GM19239 (cell line): ENCODE measurements around the gene SNAI3.
A peak's percentile ranks its signal among the peaks of the same experiment; 100 is the strongest.

Source experiments
- DNase-seq: peaks from one replicate; pipeline ENCODE4 v3.0.0; 2011; ENCODE audit warnings: low spot score; ENCODE audit not compliant: insufficient read length
- FAIRE-seq: peaks from 2 replicates; lab custom pipeline; 2011; peaks lifted over from hg19 to GRCh38; lab: Jason Lieb, UNC

Gene SNAI3

DNA sequence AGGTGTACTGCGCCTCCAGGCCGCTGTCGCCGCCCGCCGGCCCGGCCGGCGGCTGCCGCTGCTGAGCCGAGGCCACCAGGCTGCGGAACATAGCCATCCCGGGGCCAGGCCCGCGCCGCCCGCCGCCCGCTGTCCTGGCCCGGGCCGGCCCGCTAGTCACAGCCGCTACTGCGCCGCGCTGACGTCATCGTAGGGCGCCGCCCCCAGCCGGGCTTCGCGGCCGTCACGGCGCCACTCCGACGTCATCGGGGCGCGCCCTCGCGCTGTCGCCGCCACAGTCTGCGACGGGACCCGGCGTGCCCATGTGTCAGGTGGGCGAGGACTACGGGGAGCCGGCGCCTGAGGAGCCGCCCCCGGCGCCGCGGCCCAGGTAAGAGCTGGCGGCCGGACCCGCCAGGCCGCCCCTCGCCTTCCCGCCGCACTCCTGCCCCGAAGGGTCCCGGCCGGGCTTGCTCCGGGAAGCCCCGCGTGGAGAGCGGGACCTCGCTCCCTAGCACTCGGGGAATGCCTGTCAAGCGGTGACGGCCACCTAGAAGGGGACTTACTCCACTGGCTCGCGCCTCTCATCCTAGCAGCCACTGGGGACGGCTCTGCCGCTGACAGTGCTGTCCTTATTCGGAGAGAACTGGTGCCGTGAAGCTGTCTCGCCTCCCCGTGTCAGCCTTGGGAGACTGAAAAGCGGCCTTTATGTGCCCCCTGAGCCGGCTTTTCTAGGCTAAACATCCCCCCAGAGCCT is 20.1 kb upstream of the SNAI3 start, which contains the start of the genes CTU2 and RNF166:
Gene CTU2 (plus strand): TSS at position 275 of the 736 bp plus-strand sequence. CDS start 28 bp downstream, at position 303.
Gene RNF166 (minus strand): TSS at position 180 of the 736 bp plus-strand sequence. CDS start 83 bp downstream, at position 97.
- peak; percentile 91 for FAIRE-seq
- peak; percentile 99 for DNase-seq

DNA sequence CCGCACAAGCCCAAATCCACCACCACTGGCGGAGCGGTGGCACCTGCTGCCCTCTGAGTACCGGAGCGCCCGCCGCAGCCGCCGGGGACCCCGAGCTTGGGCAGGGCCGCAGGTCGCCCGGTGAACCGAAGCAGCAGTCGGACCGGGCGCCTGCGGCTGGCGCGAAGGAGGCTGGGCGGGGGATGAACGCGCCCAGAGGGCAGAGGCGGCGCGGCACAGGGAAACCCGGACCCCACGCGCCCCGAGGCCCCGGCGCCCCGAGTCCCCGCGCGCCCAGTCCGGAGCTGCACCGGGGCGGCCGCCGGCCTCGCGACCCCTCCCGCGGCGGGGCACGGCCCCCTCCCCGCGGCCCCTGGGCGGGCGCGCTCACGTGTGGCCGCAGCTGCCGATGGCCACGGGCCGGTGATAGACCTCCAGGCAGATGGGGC is 19.5 kb upstream of the SNAI3 start:
- DNase-seq (no peak), FAIRE-seq (peak; percentile 44)

GRCh38 chr16:88705076-88705684 is 18.9 kb upstream of the SNAI3 start:
- FAIRE-seq: peak; percentile 62
- DNase-seq: no peak

GRCh38 chr16:88703486-88704309 is 17.4 kb upstream of the SNAI3 start:
- FAIRE-seq (peak; percentile 94), DNase-seq (no peak)

GRCh38 chr16:88702371-88703210 is 16.3 kb upstream of the SNAI3 start:
- no peak for FAIRE-seq
- no peak for DNase-seq

DNA sequence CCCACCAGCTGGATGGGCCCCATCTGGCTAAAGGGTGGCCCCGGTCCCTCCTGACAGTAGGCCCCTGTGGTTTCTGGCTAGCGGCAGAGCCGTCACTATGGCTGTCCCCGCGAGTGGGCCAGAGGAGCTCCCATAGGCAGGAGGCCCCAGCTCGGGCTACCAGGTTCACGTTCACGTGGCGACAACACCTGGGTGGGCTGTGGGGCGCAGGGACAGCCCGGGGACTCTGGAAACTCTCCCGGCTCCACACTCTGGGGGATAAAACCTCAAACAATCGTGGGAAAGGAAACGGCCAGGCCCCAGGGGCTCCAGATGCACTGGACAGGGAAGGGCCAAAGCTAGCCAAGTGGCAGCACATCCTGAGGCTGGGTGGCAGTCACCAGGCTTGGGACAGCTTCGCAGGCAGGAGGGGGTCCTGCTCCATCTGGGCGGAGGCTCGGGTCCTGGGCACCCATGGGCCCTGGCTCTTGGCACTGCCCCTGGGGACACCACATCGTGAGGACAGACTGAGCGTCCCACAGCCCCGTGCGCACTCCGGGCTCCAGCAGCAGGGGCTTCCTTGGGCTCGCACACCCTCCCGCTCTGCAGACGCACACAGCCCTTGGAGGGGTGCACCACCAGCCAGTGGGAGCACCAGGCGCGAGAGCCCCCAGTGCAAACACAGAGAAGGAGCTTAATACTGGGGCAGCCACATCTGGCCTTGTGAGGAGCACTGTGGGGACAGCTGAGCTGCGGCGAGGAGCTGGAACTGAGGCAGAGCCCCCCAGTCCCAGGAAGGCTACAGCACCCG is 15.5 kb upstream of the SNAI3 start:
- FAIRE-seq (no peak), DNase-seq (no peak)

- FAIRE-seq: peak; percentile 96
- peak; percentile 98 for DNase-seq
Measured at GRCh38 chr16:88700636-88701482, 14.6 kb upstream of the SNAI3 start.

- DNase-seq (no peak), FAIRE-seq (no peak)
Measured at GRCh38 chr16:88700322-88700635, 14.0 kb upstream of the SNAI3 start.

GRCh38 chr16:88699180-88699579 is 12.9 kb upstream of the SNAI3 start:
- DNase-seq: no peak
- FAIRE-seq: no peak

DNA sequence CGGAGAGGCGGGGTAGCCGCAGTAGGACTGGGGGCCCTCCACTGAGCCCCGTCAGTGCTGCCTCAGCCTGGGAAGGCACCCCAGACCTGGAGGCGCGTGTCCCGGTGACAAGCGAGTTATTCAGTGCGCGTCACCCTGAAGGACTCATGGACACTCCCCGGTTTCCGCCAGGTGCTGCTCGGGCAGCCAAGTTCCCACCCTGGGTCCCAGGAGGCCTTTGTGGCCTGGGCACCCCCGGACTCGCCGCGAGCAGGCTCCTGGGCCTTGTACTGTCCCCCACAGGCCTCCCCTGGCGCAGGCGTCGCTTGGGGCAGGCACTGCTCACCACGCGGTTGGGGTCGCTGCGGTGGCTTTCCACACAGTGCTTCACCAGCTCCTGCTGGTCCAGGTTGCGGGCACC is 12.3 kb upstream of the SNAI3 start:
- FAIRE-seq (no peak), DNase-seq (no peak)

DNA sequence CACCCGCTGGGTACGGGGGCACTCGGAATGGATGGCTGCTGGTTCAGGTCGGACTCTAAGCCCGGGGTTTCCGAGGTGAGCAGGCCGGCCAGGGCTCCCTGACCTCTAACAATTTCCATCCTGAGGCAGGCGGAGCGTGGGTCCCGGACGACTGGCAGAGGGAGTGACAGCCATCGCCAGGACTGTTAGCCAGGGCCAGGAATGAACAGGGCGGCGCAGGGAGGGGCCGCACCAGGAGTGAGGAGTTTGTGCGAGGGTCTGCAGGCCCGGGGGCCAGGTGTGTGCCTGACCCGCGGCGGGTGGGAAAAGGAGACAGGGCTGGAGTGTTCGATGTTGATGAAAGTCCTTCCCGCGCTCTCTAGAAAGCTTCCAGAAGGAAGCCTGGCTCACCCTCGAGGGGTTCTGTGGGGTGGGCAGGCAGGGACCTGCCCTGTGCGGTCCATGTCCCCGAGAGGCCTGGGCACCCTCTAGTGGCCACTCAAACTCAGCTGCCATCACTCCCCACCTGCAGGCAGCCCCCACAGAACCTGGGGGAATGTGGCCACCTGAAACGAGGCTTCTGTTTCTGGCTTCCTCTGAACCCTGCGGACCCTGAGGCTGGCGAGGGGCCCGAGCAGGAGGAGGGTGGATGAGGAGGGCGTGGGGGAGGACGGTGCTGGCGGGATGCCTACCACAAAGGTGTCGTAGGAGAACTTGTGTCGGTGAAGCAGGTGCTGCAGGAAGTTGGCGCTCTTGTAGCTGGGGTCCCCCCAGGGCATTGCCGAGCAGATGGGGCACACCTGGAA is 11.7 kb upstream of the SNAI3 start:
- FAIRE-seq: no peak
- DNase-seq: no peak

- no peak for FAIRE-seq
- no peak for DNase-seq
Measured at GRCh38 chr16:88697116-88697830, 11.0 kb upstream of the SNAI3 start.

DNA sequence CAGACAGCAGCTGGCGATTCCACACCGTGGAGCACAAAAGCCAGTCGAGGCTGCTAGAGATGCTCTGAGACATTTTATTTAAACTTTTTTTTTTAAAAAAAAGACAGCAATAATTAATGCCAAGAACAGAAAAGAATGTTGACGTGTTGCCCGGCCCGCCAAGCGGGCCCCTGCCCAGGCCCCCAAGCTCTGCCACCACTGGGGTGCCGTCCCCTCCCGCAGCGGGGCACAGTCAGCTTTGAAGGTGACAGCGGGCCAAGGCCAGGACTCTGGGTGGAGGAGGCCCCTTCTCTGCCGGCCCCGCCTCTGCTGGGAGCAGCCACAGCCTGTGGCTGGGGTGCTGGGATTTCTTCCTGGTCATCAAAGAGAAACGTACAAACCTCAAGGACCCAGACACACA is 10.1 kb upstream of the SNAI3 start:
- DNase-seq: no peak
- FAIRE-seq: no peak

DNA sequence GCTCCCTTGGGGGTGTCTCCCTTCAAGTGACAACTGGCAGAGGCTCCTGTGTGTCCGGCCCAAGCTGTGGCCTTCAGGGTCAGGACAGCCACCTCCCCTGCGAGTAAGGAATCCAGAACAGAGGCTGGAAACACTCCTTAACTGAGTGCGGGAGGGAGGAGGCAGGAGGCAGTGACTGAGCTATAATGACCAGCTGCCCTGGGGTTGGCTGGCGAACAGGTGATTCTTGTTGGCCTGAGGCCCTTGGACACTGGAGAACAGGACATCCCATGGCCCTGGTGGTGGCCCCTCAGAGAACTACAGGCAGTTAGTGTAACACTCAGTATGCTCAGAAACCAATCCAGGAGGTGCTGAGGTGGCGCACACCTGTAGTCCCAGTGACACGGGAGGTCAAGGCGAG is 9.4 kb upstream of the SNAI3 start:
- no peak for DNase-seq
- FAIRE-seq: no peak

DNA sequence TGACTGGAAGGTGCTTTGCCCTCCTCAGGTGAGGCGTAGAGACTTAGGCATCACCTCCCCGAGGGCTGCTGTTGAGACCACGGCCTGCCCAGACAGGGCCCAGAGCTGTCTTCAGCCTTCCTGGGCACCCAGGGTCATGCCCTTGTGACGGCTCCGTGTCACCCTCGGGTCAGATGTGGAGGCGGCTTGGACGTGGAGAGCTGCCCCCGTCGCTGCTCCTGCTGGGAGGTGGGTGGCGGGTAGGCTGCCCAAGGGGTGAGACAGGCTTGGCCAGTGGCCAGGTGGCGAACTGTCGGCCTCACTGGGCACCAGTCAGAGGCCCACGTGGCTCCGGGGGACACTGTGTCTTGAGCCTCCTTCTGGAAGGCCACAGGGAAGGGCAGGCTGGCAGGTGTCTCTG is 8.9 kb upstream of the SNAI3 start:
- FAIRE-seq (no peak), DNase-seq (no peak)

DNA sequence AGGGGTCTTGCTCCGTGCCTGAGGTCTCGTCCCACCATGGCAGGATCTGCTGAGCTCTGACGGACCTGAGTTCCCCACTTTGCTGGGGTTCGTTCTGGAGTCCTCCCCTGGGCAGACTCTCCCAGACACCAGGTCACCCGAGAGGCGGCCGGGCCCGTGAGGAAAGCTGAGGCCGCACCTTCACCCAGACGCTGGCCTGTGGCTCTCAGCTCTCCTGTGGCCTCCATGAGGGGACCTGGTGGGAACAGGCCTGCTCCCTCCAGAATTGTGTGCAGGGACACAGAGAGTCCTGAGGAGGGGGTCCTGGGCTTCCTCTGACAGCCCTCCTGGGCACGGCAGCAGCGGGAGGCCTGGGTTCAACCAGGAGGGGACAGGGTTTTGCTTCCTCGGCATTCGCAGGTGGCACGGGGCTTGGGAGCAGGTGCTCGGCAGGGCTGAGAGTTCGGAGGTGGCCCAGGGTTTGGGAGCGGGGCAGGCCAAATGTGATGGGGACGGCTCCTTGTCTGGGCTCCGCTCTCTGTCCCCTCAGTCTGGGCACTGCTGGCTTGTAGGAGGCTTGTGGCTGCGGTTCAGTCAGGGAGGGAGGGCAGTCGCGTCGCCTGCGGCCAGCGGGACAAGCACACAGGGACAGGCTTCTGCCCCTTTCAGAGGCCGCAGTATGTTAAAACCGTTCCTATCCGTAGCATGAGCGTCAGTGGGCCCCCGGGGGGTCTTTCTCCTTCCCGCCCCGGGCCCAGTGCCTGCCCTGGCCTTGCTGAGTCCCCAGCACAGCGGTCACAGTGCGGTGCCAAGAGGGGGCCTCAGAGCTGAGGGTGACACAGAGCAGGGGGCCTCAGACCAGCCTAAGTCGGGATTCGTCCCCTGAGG is 8.1 kb upstream of the SNAI3 start:
- no peak for FAIRE-seq
- no peak for DNase-seq
